Measurements from ENCODE around the gene IGLON5.
A peak's percentile ranks its signal among the peaks of the same experiment; 100 is the strongest.

Gene IGLON5

GRCh38 chr19:51317376-51317775, 5.9 kb downstream of the IGLON5 start:
- DNase-seq (ENCODE audit: low read depth in 1 of 2, low spot score in 1 of 2): no peak

- no peak for DNase-seq (ENCODE audit: low read depth in 1 of 2, low spot score in 1 of 2)
These were observed 6.5 kb downstream of the IGLON5 start for GRCh38 chr19:51317968-51318367.

GRCh38 chr19:51318687-51319648, 7.5 kb downstream of the IGLON5 start:
- DNase-seq (ENCODE audit: low read depth in 1 of 2, low spot score in 1 of 2): no peak

DNA sequence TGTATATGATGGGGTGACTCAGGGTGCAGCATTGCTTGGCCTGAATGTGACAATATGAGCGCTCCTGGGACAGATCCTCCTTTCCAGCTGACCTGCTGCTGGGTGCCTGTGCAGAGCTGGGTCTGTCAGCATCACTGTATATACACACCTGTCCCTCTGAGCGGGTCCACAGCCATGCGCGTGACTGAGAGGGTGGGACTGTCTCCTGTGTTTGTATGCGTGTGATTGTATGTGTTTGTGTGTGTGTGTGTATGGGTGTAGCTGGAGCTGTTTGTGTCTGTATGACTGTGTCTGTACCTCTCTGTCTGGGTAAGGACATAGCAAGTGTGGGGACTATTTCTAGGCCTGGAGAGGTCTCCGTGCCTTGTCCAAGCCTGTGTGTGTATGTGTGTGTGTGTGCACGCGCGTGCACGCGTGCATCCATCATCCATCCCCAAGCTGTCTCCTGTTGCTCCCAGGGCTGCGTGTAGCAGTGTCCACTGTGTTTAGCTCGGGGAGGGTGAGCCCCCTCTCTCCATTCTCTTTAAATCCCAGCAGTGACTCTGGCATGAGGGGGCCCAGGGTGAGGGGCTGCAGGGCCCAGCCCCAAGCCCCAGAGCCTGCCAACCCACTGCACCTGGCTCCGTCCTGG, 8.3 kb downstream of the IGLON5 start:
- DNase-seq (ENCODE audit: low read depth in 1 of 2, low spot score in 1 of 2): no peak

DNA sequence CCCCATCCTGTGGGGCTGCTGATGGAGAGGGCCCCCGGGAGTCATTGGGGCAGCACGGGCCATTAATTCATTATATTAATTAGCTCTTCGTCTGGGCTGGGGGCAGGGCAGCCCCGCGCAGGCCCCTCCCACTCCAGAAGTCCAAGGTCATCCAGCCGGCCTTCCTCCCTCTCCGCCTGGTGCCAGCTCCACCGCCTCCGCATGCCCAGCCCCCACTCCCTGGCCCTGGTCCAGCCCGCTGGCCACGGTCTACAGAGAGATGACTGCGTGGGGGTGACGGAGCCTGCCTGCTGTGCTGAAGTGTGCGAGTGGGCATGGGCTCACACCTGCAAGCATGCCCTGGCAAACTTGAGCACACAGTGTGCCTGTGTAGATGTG, 8.8 kb downstream of the IGLON5 start:
- no peak for DNase-seq (ENCODE audit: low read depth in 1 of 2, low spot score in 1 of 2)

GRCh38 chr19:51321799-51322198, 10.4 kb downstream of the IGLON5 start:
- DNase-seq (ENCODE audit: low read depth in 1 of 2, low spot score in 1 of 2): no peak

GRCh38 chr19:51323481-51324166, 12.2 kb downstream of the IGLON5 start:
- DNase-seq (ENCODE audit: low read depth in 1 of 2, low spot score in 1 of 2): no peak

GRCh38 chr19:51324167-51324481, 12.7 kb downstream of the IGLON5 start:
- DNase-seq (ENCODE audit: low read depth in 1 of 2, low spot score in 1 of 2): no peak

DNA sequence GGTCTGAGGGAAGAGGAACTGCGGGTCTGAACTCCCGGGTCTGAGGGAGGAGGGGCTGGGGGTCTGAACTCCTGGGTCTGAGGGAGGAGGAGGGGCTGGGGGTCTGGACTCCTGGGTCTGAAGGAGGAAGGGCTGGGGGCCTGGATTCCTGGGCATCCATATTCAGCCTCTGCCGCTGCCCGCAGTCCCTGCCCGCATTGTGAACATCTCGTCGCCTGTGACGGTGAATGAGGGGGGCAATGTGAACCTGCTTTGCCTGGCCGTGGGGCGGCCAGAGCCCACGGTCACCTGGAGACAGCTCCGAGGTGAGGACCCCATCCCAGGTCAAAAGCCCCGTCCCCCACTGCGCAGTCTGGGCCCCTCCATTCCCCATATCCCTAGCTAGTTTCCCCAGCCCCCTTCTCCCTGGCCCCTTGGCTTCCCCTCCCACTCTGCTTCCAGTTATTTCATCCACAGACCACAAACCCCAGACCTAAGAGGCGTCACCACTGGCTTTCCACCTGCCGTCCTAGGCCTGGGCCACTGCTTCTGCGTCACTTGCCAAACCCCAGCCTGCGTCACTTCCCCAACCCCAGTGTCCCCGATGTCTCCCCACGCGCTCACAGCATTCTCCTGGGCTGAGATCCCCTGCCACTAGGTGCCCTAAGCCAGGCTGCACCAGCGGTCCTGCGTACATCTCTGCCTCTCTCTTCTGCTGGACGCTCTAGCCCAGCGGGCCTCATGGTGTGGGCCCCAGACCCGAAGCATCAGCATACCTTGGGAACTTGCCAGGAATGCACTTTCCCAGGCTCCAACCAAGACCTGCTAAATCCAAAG, 13.9 kb downstream of the IGLON5 start:
- no peak for DNase-seq (ENCODE audit: low read depth in 1 of 2, low spot score in 1 of 2)

DNA sequence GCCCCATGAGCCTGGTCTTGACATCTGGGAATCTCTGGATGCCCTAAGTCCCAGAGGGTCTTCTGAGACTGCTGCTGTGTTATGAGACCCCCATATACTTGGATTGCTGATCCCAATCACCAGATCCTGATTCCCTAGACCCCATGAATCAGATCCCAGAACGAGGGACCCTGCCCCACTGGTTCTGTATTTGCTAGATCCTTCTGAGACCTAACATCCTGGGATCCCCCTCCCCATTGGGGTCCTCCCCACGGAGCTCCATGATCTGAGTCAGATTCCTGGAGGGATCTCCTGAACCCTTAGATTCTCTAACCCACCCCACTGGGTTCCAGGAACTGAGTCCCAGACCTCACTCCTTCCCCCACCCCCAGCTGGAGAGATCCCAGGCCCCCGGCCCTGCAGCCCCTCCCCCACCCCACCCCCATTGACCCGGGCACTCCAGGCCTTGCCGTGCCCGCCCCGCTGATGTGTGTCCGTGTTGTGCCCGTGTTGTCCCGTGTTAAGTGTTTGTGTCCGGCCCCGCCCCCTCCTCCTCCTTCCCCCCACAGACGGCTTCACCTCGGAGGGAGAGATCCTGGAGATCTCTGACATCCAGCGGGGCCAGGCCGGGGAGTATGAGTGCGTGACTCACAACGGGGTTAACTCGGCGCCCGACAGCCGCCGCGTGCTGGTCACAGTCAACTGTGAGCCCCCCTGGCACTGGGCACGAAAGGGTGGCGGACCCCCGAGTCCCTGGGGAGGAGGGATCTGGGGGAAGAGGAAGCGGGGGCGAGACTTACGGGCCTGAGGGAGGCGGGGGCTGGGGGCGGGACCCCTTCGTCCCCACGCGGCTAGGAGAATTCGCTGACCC, 15.0 kb downstream of the IGLON5 start:
- no peak for DNase-seq (ENCODE audit: low read depth in 1 of 2, low spot score in 1 of 2)

- DNase-seq (ENCODE audit: low read depth in 1 of 2, low spot score in 1 of 2): peak; percentile 17 to 24
These were observed 15.9 kb downstream of the IGLON5 start for GRCh38 chr19:51327066-51328001.

DNA sequence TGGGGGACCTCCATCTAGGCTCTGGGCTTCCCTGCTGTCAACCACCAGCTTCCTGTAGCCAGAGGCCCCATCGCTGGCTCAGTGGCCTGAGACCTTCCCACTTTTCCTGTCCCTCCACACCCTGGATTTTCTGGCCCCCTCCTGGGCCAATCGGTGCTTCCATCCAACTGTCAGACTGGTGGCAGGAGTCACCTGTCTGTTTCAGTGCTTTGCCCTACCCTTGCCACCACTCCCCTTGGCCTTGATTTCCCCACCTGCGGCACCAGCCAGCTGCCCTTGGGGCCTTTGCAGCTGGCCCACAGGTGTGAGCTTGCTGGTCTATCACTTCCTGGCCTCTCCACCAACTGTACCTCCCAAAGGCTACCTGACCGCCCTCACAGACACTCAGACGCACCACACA, 18.0 kb downstream of the IGLON5 start:
- no peak for DNase-seq (ENCODE audit: low read depth in 1 of 2, low spot score in 1 of 2)

- no peak for DNase-seq (ENCODE audit: low read depth in 1 of 2, low spot score in 1 of 2)
These were observed 18.9 kb downstream of the IGLON5 start for GRCh38 chr19:51330366-51330765.

GRCh38 chr19:51331193-51331592, 19.7 kb downstream of the IGLON5 start:
- DNase-seq (ENCODE audit: low read depth in 1 of 2, low spot score in 1 of 2): no peak

GRCh38 chr19:51331716-51332115, 20.3 kb downstream of the IGLON5 start:
- no peak for DNase-seq (ENCODE audit: low read depth in 1 of 2, low spot score in 1 of 2)

GRCh38 chr19:51333836-51334460, 22.5 kb downstream of the IGLON5 start:
- no peak for DNase-seq (ENCODE audit: low read depth in 1 of 2, low spot score in 1 of 2)

GRCh38 chr19:51337141-51337860, 25.9 kb downstream of the IGLON5 start:
- no peak for DNase-seq (ENCODE audit: low read depth in 1 of 2, low spot score in 1 of 2)
